Activated CD8-positive, alpha-beta memory T cell treated with anti-CD3 and anti-CD28 coated beads for 1 hour (primary cell): ENCODE results near the gene CROCC2.
"Not testable (repeated sequence)": the region's sequence is repeated elsewhere in the genome, so short reads cannot be mapped to it uniquely, and the experiment has no call there.

Experiments used
- DNase-seq, 2 donors: peaks; one replicate each; pipeline ENCODE4 v3.0.0-alpha.2; 2020; ENCODE audit warnings: low read depth in 1 of 2; ENCODE audit errors: extremely low read depth in 1 of 2

CROCC2 gene

DNA sequence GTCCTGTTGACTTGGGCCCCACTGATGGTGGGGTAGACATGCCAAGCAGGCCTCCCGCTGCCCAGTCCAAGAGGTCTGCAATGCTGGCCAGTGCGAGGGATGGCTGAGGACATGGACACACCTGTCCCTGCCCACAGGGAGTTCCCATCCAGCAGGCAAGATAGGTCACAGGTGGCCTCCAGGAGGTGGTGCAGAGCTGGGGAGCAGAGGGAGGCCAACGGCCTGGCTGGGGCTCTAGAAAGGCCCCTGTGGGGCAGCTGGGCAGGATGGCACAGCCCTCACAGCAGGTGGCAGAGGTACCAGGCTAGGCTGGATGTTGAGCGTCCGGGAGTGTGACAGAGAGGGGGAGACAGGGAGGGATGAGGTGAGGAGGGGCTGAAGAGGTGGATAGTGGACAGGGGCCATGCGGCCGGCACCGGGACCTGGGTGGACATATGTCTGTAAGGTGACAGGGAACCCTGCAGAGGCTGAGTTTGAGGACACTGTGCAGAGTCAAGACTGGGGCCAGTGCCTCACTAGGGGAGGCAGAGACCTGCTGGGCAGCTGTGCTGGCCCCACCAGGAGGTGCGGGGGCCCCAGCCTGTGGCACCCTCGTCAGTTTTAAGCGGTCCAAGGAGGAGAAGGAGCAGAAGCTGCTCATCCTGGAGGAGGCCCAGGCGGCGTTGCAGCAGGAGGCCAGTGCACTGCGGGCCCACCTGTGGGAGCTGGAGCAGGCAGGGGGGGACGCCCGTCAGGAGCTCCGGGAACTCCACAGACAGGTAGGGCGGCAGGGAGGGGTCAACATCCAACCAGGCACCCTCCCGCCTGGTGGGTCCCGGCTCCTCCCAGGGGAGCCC, 58.0 kb downstream of the CROCC2 start:
- DNase-seq: no peak

DNA sequence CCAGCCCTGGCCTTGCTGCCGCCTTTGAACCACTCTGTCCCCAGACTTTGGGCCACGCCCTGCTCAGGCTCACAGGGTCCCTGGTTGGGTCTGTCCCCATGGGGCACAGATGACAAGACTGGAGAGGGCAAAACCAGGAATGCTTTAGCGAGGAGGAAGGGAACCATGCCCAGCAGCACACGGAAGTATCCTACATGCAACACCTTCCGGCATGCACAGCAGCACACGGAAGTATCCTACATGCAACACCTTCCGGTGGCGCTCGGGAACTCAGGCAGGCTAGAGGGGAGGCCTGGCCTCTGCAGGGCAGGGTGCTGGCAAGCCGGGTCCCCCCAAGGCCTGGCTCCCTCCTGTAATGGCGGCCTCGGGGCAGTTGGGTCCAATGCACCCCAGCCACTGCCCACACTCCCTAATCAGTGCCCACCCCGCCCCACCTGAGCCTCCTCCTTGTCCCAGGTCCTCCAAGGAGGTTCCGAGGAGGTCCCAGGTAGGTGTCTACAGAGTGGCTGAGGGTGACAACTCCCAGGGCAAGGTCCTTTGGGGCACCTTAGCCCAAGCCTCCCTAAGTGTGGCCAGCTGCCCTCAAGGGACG, 58.7 kb downstream of the CROCC2 start:
- DNase-seq: no peak

- DNase-seq: no peak
These were observed 59.3 kb downstream of the CROCC2 start for GRCh38 chr2:240965296-240965904.

DNA sequence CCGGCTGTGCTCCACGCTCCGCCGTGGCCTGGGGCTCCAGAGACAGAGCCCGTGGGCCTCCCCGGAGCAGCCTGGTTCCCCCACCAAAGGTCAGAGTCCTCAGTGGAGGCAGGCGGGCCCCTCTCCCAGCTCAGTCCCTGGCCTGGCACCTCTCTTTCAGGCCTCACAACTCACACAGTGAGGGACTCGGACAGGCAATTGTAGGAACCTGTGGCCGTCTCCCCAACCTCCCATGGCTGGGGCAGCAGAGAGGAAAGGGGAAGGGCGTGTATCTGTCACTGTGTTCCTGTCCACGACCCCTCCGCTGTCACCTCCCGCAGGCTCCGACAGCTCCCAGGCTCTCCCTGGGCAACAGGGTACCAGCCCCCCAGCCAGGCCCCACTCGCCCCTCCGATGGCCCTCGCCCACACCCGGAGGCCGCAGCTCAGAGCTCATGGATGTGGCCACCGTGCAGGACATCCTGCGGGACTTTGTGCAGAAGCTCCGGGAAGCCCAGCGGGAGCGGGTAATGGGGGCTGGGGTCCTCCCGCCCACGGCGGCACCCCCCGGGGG, 59.8 kb downstream of the CROCC2 start:
- DNase-seq: no peak

GRCh38 chr2:240966457-240966905, 60.3 kb downstream of the CROCC2 start:
- no peak for DNase-seq

DNA sequence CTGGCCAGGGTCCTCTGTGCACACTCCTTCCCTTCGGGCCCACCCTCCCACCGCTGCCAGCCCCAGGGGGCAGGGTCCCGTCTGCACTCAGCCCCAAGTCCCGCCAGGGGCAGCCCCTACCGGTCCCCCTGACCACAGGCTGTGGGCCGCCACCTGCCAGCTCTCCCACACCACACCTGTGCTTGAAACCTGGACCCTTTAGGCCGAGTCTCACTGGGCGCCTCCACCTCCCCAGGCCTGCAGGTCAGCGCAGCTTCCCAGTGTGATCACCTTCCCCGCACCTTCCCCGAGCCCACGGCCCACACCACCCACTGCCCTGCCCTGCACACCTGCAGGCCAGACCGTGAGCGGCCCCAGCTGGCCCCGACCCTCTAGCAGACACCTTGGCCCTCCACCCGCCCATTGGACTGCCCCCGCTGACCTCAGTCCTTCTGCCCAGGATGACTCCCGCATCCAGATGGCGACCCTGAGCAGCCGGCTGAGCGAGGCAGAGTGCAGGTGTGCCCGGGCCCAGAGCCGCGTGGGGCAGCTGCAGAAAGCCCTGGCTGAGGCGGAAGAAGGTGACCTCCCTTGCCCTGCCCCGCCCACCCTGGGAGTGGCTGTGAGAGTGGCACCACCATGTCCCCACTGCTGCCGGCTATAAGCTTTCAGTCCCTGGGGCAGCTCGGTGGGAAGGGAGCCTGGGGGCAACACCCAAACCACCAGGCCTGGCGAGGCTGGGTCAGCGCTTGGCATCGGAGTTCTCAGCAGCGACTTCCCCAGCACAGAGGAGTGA, 61.0 kb downstream of the CROCC2 start:
- DNase-seq: no peak

GRCh38 chr2:240967681-240968621, 61.8 kb downstream of the CROCC2 start:
- no peak for DNase-seq

- no peak for DNase-seq
These were observed 62.8 kb downstream of the CROCC2 start for GRCh38 chr2:240968731-240969624.

GRCh38 chr2:240970104-240970503, 64.0 kb downstream of the CROCC2 start:
- DNase-seq: no peak

GRCh38 chr2:240970816-240971215, 64.7 kb downstream of the CROCC2 start:
- DNase-seq: no peak

DNA sequence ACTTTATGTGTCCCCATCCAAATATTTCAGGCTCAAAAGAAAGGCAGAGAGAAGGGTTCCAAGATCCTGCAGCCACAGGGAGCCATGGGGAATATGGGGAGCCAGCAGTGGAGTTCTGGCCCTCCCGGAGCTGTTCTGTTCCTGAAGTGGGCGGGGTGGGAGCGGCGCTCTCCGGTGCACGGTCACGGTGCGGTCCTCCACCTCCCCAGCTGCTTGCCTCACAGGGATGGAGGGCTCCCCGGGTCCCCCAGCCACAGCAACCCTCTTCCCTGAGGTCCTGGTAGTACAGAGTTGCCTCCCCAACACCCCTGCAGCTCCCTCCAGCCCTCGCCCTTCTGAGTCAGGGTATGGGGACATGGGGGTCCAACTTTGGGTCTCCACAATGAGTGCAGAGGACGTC, 66.1 kb downstream of the CROCC2 start:
- no peak for DNase-seq

DNA sequence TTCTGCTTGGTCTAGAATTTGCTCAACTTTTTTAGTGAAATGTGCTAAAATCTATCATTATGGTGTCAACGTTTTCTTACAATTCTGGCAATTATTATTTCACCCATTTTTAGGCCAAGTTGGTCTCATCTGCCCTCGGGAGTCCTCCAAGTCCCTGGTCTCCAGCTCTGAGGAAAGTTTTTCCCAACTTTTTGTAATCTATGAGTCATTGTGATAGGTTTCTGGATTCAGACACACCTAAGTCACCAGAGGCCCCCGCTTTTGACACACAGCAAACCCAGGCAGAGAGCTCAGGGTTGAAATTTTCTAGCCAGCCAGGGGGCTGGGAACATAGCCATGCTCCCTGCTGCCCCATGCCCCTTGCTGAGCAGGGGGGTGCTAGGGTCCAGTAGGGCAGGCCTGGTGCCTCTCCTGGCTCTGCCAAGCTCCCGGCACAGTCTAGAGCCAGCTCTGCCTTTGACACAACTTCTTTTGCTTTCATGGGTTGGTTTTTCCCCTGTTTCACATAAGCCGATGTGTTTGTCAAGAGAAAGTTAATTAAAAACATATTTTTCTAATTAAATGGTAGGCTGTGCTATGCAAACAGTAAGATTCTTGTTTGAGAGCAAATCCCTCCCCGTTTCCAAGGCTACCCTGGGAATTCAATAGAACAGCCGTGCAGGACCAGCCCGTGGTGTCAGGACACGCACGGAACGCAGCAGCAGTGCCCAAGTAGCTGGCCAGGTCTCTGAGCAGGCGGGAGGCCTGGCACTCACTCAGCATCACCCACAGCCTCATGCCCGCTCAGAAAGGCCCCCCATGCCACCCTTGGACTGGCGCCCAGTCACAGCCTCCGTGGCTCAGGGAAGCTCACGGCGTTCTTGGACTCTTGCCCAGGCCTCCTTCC, 66.7 kb downstream of the CROCC2 start:
- DNase-seq: no peak

DNA sequence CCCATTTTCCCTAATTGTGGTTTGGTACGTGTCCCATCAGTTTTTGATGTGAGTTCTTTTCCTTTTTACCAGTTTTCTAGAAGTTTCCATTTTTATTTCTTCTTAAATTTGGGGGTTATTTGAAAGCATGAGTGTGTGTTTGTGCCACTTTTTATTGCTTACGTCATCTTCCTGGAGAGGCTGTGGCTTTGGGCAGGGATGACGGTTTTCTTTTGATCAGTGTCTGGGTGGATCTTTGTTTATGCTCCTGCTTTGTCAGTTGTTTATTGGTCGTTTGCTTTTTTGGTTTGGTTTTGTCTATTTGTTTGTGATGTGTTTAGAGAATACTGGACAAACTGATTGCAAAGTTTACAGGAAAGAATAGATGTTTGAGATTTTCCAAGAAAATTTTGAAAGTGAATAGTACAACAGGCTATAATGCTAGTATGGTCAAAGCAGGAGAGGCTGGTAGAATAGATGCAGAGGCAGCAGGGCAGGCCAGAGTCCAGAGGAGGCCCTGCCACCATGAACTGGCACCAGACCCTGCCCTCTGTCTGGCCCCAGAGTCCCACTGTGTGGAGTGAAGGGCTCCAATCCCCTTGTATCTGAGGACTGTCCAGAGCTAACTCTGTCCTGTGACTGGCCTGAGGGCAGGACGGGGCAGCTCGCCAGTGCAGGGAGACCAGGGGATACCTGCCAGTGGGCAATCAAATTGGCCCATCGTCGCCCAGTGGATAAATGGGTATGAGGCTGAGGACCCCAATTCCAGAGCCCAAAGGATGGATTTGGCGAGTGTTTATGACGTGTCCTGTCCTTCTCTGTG, 68.8 kb downstream of the CROCC2 start:
- no peak for DNase-seq

GRCh38 chr2:240975903-240976302, 69.8 kb downstream of the CROCC2 start:
- DNase-seq: not testable (repeated sequence)

DNA sequence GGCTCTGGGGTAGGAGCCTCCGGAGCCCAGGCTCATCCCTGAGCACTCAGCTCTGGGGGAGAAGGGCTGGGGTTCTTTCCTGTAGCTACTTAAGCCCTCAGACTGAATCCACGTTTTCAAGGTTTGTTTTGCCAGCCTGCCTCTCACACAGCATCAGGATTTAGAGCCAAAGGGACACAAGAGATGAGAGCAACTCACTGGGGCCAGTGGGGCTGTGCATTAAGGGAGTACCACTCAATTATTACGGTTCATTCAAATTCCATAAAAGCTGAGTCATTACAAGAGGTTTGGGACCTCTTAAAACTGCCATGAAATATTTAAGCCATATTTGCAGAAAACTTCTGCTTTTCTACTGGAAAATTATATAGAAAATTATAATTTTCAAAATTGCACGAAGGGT, 75.1 kb downstream of the CROCC2 start:
- DNase-seq: no peak

DNA sequence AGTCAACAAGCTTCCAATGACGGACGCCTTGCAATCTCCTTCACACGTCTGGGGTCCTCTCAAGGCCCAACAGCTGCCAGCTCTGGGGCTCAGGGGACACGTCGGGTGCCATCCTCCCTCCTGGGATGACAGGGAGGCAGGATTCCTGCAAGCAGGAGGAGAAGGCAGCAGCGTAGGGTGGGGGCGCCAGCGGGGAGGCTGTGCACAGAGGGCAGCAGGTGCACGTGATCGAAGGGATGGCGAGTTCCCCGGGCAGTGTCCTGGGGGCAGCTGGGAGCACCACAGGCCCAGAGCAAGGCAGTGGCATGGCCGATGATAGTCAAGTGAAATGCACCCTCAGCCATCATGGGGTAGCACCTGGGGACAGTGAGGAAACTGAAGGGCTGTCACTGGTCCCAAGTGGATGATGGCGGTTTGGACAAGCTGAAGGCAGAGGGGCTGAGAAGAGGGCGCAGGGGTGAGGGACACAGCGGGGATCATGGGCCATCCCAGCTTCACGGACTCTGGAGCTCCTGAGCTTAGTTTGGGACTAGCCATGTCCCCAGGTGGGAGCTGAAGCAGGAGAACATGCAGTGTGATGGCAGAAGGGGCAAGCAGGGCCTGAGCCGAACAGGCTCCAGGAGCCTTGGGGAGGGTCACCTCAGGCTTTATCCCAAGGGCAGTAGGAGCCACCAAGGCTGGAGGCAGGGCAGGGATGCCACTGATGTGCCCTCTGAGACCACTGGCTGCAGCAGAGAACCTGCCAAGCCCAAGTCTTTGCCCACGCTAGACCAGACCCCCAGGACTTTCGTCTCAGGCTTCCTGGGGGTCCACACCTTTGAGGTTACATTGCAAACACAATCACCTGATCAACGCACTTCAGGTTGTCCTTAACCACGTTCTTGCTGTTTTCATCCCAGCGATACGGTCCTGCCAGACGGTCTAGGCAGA, 76.0 kb downstream of the CROCC2 start:
- no peak for DNase-seq
